NT2/D1 (cell line): ENCODE measurements around the gene CTXN1.

ENCODE experiments used
- SUZ12 ChIP-seq: IDR thresholded peaks from 2 replicates; pipeline ENCODE4 v1.6.1; 2011; ENCODE audit not compliant: insufficient read length, insufficient read depth; ENCODE audit errors: extremely low read depth
- ZNF274 ChIP-seq: IDR thresholded peaks from 2 replicates; pipeline ENCODE4 v1.6.1; 2011; ENCODE audit warnings: mild to moderate bottlenecking, low read depth, low read length

DNA sequence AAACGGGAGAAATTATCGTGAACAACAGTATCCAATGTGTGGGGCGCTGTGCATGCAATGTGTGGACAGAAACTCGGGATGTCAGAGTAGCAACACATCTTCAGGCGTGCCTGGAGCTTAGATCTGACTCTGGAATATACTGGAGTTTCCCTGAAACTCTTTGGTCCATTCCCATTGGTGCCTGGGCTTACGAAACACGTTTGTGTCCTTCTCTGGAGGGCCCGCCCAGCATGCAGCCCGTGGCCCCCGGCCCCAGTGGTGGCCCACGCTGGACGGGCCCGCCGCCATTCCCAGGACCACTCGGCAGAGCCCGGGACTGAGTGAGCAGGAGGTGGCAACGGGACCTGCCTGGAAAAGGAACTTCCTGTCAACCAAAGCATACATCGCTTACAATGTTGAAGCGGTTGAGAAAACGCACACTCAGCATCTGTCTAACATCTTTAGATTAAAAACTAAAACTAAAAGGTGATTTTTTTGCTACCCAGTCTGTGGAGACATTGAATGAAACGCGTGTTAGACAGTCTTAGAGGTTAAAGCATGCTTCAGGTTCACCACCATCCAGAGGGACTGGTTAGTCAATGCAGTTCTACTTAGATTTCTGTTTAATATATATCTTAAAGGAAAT lies 36.8 kb upstream of the CTXN1 start:
- TF ChIP-seq SUZ12 (no peak), ZNF274 (no peak)
